PC-3 (cell line): Measurements from ENCODE around the gene CHTOP. TPM values are rescaled to one million over a fixed set of nuclear protein-coding genes. Genes with fewer than 3 reads are reported as not detected.

ENCODE experiments used
- ATAC-seq: fragments of 200-7000 bp; cut with Tn5 transposase; 2 replicates; pipeline ENCODE4 v1.9.1; 2020; ENCODE audit warnings: mild to moderate bottlenecking, moderate library complexity
- BruUV-seq: library from RNA; stranded (reverse); fragments of 400-500 nt; replicated peaks from 2 replicates; lab custom pipeline; 2021; lab: Mats Ljungman, UMichigan
- CTCF ChIA-PET: fragments of 300-600 bp; sonication (Branson Sonifier 250); formaldehyde crosslinking; loops from one replicate; lab custom pipeline; 2022; ENCODE audit warnings: antibody characterized with exemption; lab: Charles Lee
- POLR2A ChIA-PET: fragments of 300-600 bp; sonication (Branson Sonifier 250); formaldehyde crosslinking; loops from one replicate; lab custom pipeline; 2022; ENCODE audit warnings: antibody characterized with exemption; ENCODE audit not compliant: unreplicated experiment; lab: Charles Lee
- DNase-seq: peaks from one replicate; pipeline ENCODE4 v3.0.0-alpha.2; 2015
- H2AFZ ChIP-seq: fragments of 300-600 bp; sonication (generic); 2 replicates; pipeline ENCODE4 v1.6.0; 2016; ENCODE audit warnings: antibody characterized with exemption, low read length
- H3F3A ChIP-seq: fragments of 300-600 bp; sonication (generic); one replicate; pipeline ENCODE4 v1.6.0; 2017; ENCODE audit warnings: antibody characterized with exemption, low read length, control low read depth, mild to moderate bottlenecking; ENCODE audit not compliant: unreplicated experiment
- H3K27ac ChIP-seq: fragments of 300-600 bp; sonication (generic); 2 replicates; pipeline ENCODE4 v1.5.1; 2016; ENCODE audit warnings: mild to moderate bottlenecking, low read length
- H3K27me3 ChIP-seq: fragments of 300-600 bp; sonication (generic); 2 replicates; pipeline ENCODE4 v1.6.1; 2016; ENCODE audit warnings: low read length, mixed read lengths
- H3K36me3 ChIP-seq: fragments of 300-600 bp; sonication (generic); 2 replicates; pipeline ENCODE4 v1.6.1; 2016; ENCODE audit warnings: low read depth, mixed run types, low read length, mixed read lengths
- H3K4me1 ChIP-seq: fragments of 300-600 bp; sonication (generic); 2 replicates; pipeline ENCODE4 v1.5.1; 2016; ENCODE audit warnings: low read length; ENCODE audit not compliant: insufficient read depth
- H3K4me2 ChIP-seq: fragments of 300-600 bp; sonication (generic); 2 replicates; pipeline ENCODE4 v1.6.0; 2016; ENCODE audit warnings: low read length
- H3K4me3 ChIP-seq: fragments of 300-600 bp; sonication (generic); 2 replicates; pipeline ENCODE4 v1.5.1; 2016; ENCODE audit warnings: mild to moderate bottlenecking, low read length, mixed read lengths
- H3K79me2 ChIP-seq: fragments of 300-600 bp; sonication (generic); 2 replicates; pipeline ENCODE4 v1.6.1; 2017; ENCODE audit warnings: low read length, mixed read lengths
- H3K9ac ChIP-seq: fragments of 300-600 bp; sonication (generic); 2 replicates; pipeline ENCODE4 v1.6.0; 2016; ENCODE audit warnings: mild to moderate bottlenecking, low read length
- H3K9me2 ChIP-seq: fragments of 300-600 bp; sonication (generic); replicated peaks from 2 replicates; pipeline ENCODE4 v1.6.1; 2016; ENCODE audit warnings: mixed run types, low read length, mixed read lengths
- H3K9me3 ChIP-seq: fragments of 300-600 bp; sonication (generic); 2 replicates; pipeline ENCODE4 v1.6.1; 2016; ENCODE audit warnings: low read length, mixed read lengths
- H4K20me1 ChIP-seq: fragments of 300-600 bp; sonication (generic); 2 replicates; pipeline ENCODE4 v1.6.1; 2016; ENCODE audit warnings: low read length, mixed read lengths
- EZH2 ChIP-seq: fragments of 300-600 bp; sonication (generic); IDR thresholded peaks from one replicate; pipeline ENCODE4 v1.6.1; 2017; ENCODE audit warnings: antibody characterized with exemption, mild to moderate bottlenecking, low read length; ENCODE audit not compliant: unreplicated experiment
- EZH2phosphoT487 ChIP-seq: fragments of 300-600 bp; sonication (generic); IDR thresholded peaks from 2 replicates; pipeline ENCODE4 v1.6.1; 2018; ENCODE audit warnings: mild to moderate bottlenecking, antibody characterized with exemption, low read length, borderline replicate concordance
- intact Hi-C: fragments of 100-400 bp; cut with micrococcal nuclease; formaldehyde crosslinking; loops from 2 replicates; pipeline ENCODE4 v1.9.0; 2023
- total RNA-seq: library from RNA; depleted of rRNA; stranded (reverse); fragments of >200 nt; gene quantifications from 2 replicates; pipeline ENCODE4 v1.2.3, GENCODE V29; 2014
- TF ChIP-seq, protein P1 (sequence below): fragments of 300-600 bp; sonication (generic); conservative IDR thresholded peaks from 2 replicates; pipeline ENCODE4 v1.5.1; 2017; ENCODE audit warnings: antibody characterized with exemption, low read depth, mild to moderate bottlenecking, low read length

Gene CHTOP
- total RNA-seq, 1 experiment from 2014 or later = 101 TPM

DNA sequence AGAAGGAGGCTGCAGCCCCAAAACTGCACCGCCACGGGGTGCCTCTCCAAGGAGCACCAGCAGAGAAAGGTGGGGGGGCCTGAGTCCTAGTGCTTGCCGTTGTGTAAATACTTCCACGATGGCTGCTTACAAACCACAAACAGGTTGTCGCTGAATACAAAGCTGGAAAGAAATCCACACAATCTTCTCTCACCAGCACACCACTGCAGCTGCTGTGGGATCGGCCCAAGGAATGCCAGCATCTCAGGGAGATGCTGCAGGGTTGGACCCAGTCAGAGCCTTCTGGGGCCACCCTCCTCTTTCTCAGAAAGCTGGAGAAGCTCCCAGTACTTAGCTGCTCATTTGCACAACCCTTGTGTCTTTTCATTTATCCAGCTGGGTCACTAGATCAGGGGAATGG is 14.7 kb upstream of the CHTOP start:
- Histone ChIP-seq H3K79me2 (peaks cover 36% of the 10 kb centered on the region), H3F3A (peaks cover 2% of the 10 kb centered on the region), H3K9me3 (no peaks in the 10 kb centered on the region), H3K27me3 (no peaks in the 10 kb centered on the region), H4K20me1 (no peaks in the 10 kb centered on the region), H3K36me3 (peaks cover 41% of the 10 kb centered on the region), H3K9ac (no peak overlapping the region), H2AFZ (no peak overlapping the region), H3K4me1 (peaks cover 40% of the 10 kb centered on the region), H3K4me3 (no peak overlapping the region), H3K27ac (no peak overlapping the region), H3K4me2 (no peak overlapping the region), H3K9me2 (no peaks in the 10 kb centered on the region)
- DNase-seq (no peak), ATAC-seq (no peak)
- TF ChIP-seq EZH2phosphoT487 (no peak), EZH2 (no peak)
- TF ChIP-seq, protein P1, sequence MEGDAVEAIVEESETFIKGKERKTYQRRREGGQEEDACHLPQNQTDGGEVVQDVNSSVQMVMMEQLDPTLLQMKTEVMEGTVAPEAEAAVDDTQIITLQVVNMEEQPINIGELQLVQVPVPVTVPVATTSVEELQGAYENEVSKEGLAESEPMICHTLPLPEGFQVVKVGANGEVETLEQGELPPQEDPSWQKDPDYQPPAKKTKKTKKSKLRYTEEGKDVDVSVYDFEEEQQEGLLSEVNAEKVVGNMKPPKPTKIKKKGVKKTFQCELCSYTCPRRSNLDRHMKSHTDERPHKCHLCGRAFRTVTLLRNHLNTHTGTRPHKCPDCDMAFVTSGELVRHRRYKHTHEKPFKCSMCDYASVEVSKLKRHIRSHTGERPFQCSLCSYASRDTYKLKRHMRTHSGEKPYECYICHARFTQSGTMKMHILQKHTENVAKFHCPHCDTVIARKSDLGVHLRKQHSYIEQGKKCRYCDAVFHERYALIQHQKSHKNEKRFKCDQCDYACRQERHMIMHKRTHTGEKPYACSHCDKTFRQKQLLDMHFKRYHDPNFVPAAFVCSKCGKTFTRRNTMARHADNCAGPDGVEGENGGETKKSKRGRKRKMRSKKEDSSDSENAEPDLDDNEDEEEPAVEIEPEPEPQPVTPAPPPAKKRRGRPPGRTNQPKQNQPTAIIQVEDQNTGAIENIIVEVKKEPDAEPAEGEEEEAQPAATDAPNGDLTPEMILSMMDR = no peak
- intact Hi-C loops = no loop called here
- no TSS peak for BruUV-seq
- ChIA-PET CTCF (interaction anchor here (0.6 to 2.6 kb wide), 3 partner anchors 8 to 47 kb away, joined by 3 to 14 read pairs (median 12); partner anchors contain the start of genes CHTOP and S100A13), POLR2A (interaction anchor here (2.2 kb wide), 1 partner anchor 8 kb away, joined by 12 read pairs; the partner anchor contains the start of gene S100A13)

DNA sequence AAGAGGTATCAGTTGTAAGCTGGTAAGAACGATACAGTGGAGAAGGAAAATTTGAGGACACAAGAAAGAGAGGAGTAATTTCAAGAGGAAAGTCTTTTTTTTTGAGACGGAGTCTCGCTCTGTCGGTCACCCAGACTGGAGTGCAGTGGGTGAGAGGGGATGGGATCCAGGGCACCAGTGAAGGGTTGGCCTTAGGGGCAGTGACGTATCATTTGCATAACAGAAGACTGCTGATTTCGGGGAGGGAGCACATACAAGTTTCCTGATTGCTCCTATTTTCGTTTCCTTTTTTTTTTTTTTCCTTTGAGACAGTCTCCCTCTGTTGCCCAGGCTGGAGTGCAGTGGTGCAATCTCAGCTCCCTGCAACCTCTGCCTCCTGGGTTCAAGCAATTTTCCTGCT is 10.8 kb upstream of the CHTOP start:
- BruUV-seq = no TSS peak
- no peaks in the 10 kb centered on the region for H3K9me3 ChIP-seq
- H3K27me3 ChIP-seq = no peaks in the 10 kb centered on the region
- intact Hi-C loops = no loop called here
- H2AFZ ChIP-seq = no peak overlapping the region
- H3K36me3 ChIP-seq = peaks cover 54% of the 10 kb centered on the region
- no peaks in the 10 kb centered on the region for H3K9me2 ChIP-seq
- H3K4me2 ChIP-seq = no peak overlapping the region
- no peak overlapping the region for H3K27ac ChIP-seq
- H3K9ac ChIP-seq = no peak overlapping the region
- no peak for TF ChIP-seq EZH2phosphoT487
- TF ChIP-seq, protein P1 = no peak
- H4K20me1 ChIP-seq = no peaks in the 10 kb centered on the region
- POLR2A ChIA-PET = no interaction called here
- H3K79me2 ChIP-seq = peaks cover 36% of the 10 kb centered on the region
- CTCF ChIA-PET = interaction anchor here (0.6 kb wide), 1 partner anchor 64 kb away, joined by 7 read pairs; no protein-coding TSS in a partner anchor
- no peak for ATAC-seq
- H3K4me1 ChIP-seq = peaks cover 34% of the 10 kb centered on the region
- no peaks in the 10 kb centered on the region for H3F3A ChIP-seq
- no peak for DNase-seq
- no peak overlapping the region for H3K4me3 ChIP-seq

DNA sequence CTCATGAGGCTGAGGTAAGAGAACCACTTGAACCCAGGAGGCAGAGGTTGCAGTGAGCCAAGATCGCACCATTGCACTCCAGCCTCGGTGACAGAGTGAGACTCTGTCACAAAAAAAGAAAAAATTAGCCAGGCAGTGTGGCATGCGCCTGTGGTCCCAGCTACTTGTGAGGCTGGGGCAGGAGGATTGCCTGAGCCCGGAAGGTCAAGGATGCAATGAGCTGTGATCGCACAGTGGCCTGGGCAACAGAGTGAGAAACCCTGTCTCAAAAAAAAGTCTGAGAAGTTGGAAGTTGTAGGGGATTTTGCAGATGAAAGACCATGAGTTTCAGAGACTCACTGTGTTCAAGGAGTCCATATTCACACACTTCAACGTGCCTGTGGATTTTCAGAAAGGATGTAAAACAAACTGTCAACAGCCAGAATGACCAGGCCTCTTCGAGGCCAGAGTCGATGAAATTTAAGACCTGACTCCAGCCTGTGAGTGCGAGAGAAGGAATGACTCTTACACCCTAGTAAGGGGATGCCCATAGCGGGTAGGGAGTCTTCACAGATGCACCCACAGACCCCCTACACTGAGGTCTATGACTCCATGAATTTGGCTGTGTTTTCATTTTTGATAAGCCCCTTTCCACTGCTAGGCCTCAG is 8.8 kb upstream of the CHTOP start:
- peaks cover 36% of the 10 kb centered on the region for H3K79me2 ChIP-seq
- no peaks in the 10 kb centered on the region for H3K9me3 ChIP-seq
- DNase-seq = no peak
- H3K36me3 ChIP-seq = peaks cover 43% of the 10 kb centered on the region
- H3K4me1 ChIP-seq = peaks cover 33% of the 10 kb centered on the region
- no peak for TF ChIP-seq EZH2phosphoT487
- TF ChIP-seq EZH2 = no peak
- TF ChIP-seq, protein P1 = no peak
- no peaks in the 10 kb centered on the region for H3K27me3 ChIP-seq
- H3K9me2 ChIP-seq = no peaks in the 10 kb centered on the region
- intact Hi-C loops = no loop called here
- H3K4me3 ChIP-seq = peak overlapping the region; percentile 84; the same call in 1 of the 2 replicates
- no peak overlapping the region for H3K27ac ChIP-seq
- POLR2A ChIA-PET = no interaction called here
- no peak for ATAC-seq
- peak overlapping the region; percentile 96 for H3K4me2 ChIP-seq
- no TSS peak for BruUV-seq
- H2AFZ ChIP-seq = no peak overlapping the region
- H3K9ac ChIP-seq = no peak overlapping the region
- H4K20me1 ChIP-seq = no peaks in the 10 kb centered on the region
- CTCF ChIA-PET = interaction anchor here (0.6 kb wide), 1 partner anchor 272 kb away, joined by 3 read pairs; no protein-coding TSS in a partner anchor
- no peaks in the 10 kb centered on the region for H3F3A ChIP-seq
